Gastroesophageal sphincter (tissue), 4 donors: ENCODE results near the gene SLC7A1. TPM values are rescaled to one million over a fixed set of nuclear protein-coding genes. Genes with fewer than 3 reads are reported as not detected.

ENCODE experiments used
- ATAC-seq: fragments of 150-250 bp; one replicate; pipeline ENCODE4 v1.9.1; 2016; ENCODE audit warnings: mild to moderate bottlenecking, moderate library complexity
- H3K27ac ChIP-seq, 4 donors: fragments of 200-600 bp; sonication (generic) in 3 of 4; 1 replicate in 3 of 4; 2 replicates in 1 of 4; pipeline ENCODE4 v1.5.1; 2016 to 2019
- H3K27me3 ChIP-seq: fragments of 200-600 bp; sonication (generic); one replicate; pipeline ENCODE4 v1.5.1; 2019
- H3K36me3 ChIP-seq, 2 donors: fragments of 200-600 bp; sonication (generic); one replicate each; pipeline ENCODE4 v1.5.1; 2019; ENCODE audit warnings: control low read depth in 1 of 2
- H3K4me1 ChIP-seq, 3 donors: fragments of 200-600 bp; sonication (generic); 1 replicate in 2 of 3; 2 replicates in 1 of 3; pipeline ENCODE4 v1.5.1; 2016 to 2019; ENCODE audit warnings: control low read depth in 2 of 3
- H3K4me3 ChIP-seq, 2 donors: fragments of 200-600 bp; sonication (generic); one replicate each; pipeline ENCODE4 v1.5.1; 2019; ENCODE audit warnings: mild to moderate bottlenecking in 1 of 2, moderate library complexity in 1 of 2
- H3K9me3 ChIP-seq, 3 donors: fragments of 200-600 bp; sonication (generic); one replicate each; pipeline ENCODE4 v1.5.1; 2017 to 2019; ENCODE audit warnings: control low read depth in 2 of 3
- CTCF ChIP-seq, 4 experiments: fragments of 200-600 bp in 2 of 4; fragments of 450-650 bp in 2 of 4; sonication (generic) in 1 of 4; IDR thresholded peaks; one replicate each; pipeline ENCODE4 v1.5.1; 2017 to 2019; ENCODE audit warnings: antibody characterized with exemption in 4 of 4, mild to moderate bottlenecking in 2 of 4, moderate library complexity in 2 of 4
- EP300 ChIP-seq: sonication (generic); formaldehyde crosslinking; IDR thresholded peaks from one replicate; pipeline ENCODE4 v1.6.1; 2017; ENCODE audit warnings: antibody characterized with exemption, mild to moderate bottlenecking
- POLR2A ChIP-seq, 2 donors: fragments of 450-650 bp; IDR thresholded peaks; one replicate each; pipeline ENCODE4 v1.6.1; 2017; ENCODE audit warnings: antibody characterized with exemption in 2 of 2, mild to moderate bottlenecking in 2 of 2, moderate library complexity in 1 of 2
- POLR2AphosphoS5 ChIP-seq: sonication (generic); formaldehyde crosslinking; IDR thresholded peaks from one replicate; pipeline ENCODE4 v1.6.1; 2017; ENCODE audit warnings: antibody characterized with exemption
- WGBS, 2 donors: methylation state at CpG; one replicate each; pipeline ENCODE4 v1.1.5; 2018; ENCODE audit warnings: low coverage in 1 of 2; 5-methylcytosine and 5-hydroxymethylcytosine counted together
- total RNA-seq, 4 donors: library from RNA; depleted of rRNA; stranded (reverse); fragments of >200 nt; gene quantifications; one replicate each; pipeline ENCODE4 v1.1.0, GENCODE V29; 2016

Gene SLC7A1
- total RNA-seq, 4 donors from 2014 or later = 13.5 to 33.8 (median 22.1) TPM

DNA sequence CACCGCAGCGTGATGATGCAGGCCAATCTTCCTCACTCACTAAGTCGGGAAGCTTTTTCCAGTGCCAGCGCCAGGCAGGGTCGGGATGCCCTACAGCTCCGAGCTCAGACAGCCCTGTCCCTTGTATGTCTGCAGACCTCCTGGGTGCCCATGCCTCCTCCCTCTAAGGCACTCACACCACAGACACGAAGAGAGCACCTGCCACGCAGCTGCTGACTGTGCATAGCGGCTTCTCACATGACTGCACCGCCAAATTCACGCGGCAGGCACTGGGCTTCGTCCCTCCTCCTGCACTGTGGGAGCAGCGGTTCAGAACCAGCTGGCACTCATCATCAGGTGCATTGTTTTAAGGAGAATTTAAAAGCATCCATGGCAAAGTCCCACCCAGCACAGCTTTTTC is 88.1 kb downstream of the SLC7A1 start:
- TF ChIP-seq POLR2A (IDR thresholded peaks at IDR 0.05) = no peak
- TF ChIP-seq EP300 = no peak
- no peak for TF ChIP-seq CTCF (IDR thresholded peaks at IDR 0.05)
- no peak for TF ChIP-seq POLR2AphosphoS5
- H3K9me3 ChIP-seq = no peaks in the 10 kb centered on the region

GRCh38 chr13:29505950-29506349 is 89.5 kb downstream of the SLC7A1 start:
- ATAC-seq = no peak
- Histone ChIP-seq H3K9me3 (no peaks in the 10 kb centered on the region), H3K27ac (no peak overlapping the region), H3K4me1 (peaks cover 0 to 29% (median 9%) of the 10 kb centered on the region in 3 donors), H3K27me3 (peaks cover 5% of the 10 kb centered on the region), H3K4me3 (no peak overlapping the region), H3K36me3 (no peaks in the 10 kb centered on the region)
- TF ChIP-seq CTCF (IDR thresholded peaks at IDR 0.05) = no peak
- TF ChIP-seq POLR2A (IDR thresholded peaks at IDR 0.05) = no peak
- no peak for TF ChIP-seq POLR2AphosphoS5
- no peak for TF ChIP-seq EP300
- WGBS, 2 donors = 76 to 80% methylated on average over 1 to 5 of the region's 10 CpGs

More for the DNA sequence above, 88.1 kb downstream of the SLC7A1 start:
- WGBS, 2 donors = 0 to 35% methylated on average over 2 to 7 of the region's 14 CpGs
- no peak overlapping the region for H3K4me3 ChIP-seq
- H3K27me3 ChIP-seq = peaks cover 5% of the 10 kb centered on the region
- H3K27ac ChIP-seq = peak overlapping the region in 2 of 4 donors; percentile 48 to 54
- peak; percentile 36 for ATAC-seq
- no peaks in the 10 kb centered on the region for H3K36me3 ChIP-seq
- H3K4me1 ChIP-seq = peaks cover 0 to 43% (median 13%) of the 10 kb centered on the region in 3 donors

- Histone ChIP-seq H3K4me1 (peaks cover 0 to 25% (median 9%) of the 10 kb centered on the region in 3 donors), H3K27ac (no peak overlapping the region), H3K27me3 (peaks cover 5% of the 10 kb centered on the region), H3K9me3 (no peaks in the 10 kb centered on the region), H3K36me3 (no peaks in the 10 kb centered on the region), H3K4me3 (no peak overlapping the region)
- 90% methylated on average over 10 of the region's 17 CpGs; no CpG with 5 or more reads in 1 of the 2 donors for WGBS, 2 donors
- no peak for ATAC-seq
- no peak for TF ChIP-seq CTCF (IDR thresholded peaks at IDR 0.05)
- TF ChIP-seq POLR2A (IDR thresholded peaks at IDR 0.05) = no peak
- no peak for TF ChIP-seq EP300
- TF ChIP-seq POLR2AphosphoS5 = no peak
Measured at GRCh38 chr13:29505511-29505910, 90.0 kb downstream of the SLC7A1 start.

GRCh38 chr13:29504691-29505090 is 90.8 kb downstream of the SLC7A1 start:
- peaks cover 5% of the 10 kb centered on the region for H3K27me3 ChIP-seq
- no peaks in the 10 kb centered on the region for H3K36me3 ChIP-seq
- H3K4me1 ChIP-seq = peaks cover 0 to 23% (median 9%) of the 10 kb centered on the region in 3 donors
- no peak for ATAC-seq
- H3K4me3 ChIP-seq = no peak overlapping the region
- H3K9me3 ChIP-seq = no peaks in the 10 kb centered on the region
- TF ChIP-seq EP300 (no peak), POLR2A (IDR thresholded peaks at IDR 0.05) (no peak), POLR2AphosphoS5 (no peak), CTCF (IDR thresholded peaks at IDR 0.05) (no peak)
- WGBS, 2 donors = 90 to 93% methylated on average over 3 to 4 of the region's 15 CpGs
- H3K27ac ChIP-seq = no peak overlapping the region

- Histone ChIP-seq H3K9me3 (no peaks in the 10 kb centered on the region), H3K4me3 (no peak overlapping the region), H3K36me3 (no peaks in the 10 kb centered on the region), H3K27me3 (peaks cover 5% of the 10 kb centered on the region), H3K4me1 (peaks cover 0 to 16% (median 6%) of the 10 kb centered on the region in 3 donors), H3K27ac (no peak overlapping the region)
- WGBS, 2 donors = 55 to 78% methylated on average over 11 to 20 of the region's 32 CpGs
- TF ChIP-seq EP300 (no peak), POLR2AphosphoS5 (no peak), POLR2A (IDR thresholded peaks at IDR 0.05) (no peak), CTCF (IDR thresholded peaks at IDR 0.05) (no peak)
- ATAC-seq = no peak
Measured at GRCh38 chr13:29503041-29503837, 92.2 kb downstream of the SLC7A1 start.
